ENCODE data around the gene OCIAD2.
A peak's percentile ranks its signal among the peaks of the same experiment; 100 is the strongest.
"Not testable (repeated sequence)": the region's sequence is repeated elsewhere in the genome, so short reads cannot be mapped to it uniquely, and the experiment has no call there.

OCIAD2 gene

GRCh38 chr4:48906206-48907173 is at the start of gene OCIAD2:
TSS of gene OCIAD2 (minus strand) at chr4:48906774. CDS start at chr4:48904549, 2,225 bp downstream.
- peak; percentile 66 for DNase-seq

DNA sequence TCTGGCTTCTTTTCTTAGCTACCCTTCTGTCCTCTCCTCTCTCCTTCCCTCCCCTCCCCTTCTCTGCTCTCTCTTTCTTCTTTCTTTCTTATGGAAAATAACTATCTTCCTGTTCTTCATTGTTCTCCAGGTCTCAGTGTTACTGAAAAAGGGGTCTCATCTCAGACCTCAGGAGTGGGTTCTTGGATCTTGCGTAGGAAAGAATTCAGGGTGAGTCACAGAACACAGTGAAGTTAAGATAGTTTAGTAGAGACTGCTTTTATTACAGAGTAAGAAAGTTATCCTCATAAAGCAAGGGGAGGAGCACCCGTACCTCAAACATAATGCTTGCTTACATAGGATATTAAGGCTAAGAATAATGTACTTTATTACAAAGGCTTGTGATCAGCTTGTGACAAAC is 47.7 kb upstream of the OCIAD2 start:
- DNase-seq, result no peak

GRCh38 chr4:48949518-48950219 is 43.1 kb upstream of the OCIAD2 start:
- no peak for DNase-seq

DNA sequence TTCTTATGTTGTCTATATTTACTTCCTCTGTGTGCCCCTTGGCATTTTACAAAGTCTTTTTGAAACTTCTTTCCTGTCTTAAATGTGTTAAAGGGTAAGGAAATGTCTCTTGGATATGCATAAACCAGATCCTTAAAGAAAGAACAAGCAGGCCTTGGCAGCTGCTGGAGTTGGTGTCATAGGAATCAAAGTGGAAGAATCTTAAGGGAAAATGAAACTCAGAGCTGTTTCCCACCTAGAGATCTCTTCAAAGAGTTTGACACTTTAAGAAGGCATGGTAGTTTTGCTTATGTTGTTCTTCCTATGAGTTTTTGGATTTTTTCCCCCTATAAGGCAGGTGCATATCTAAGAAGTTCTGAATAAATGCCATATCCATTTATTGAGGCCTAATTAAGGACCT is 42.5 kb upstream of the OCIAD2 start:
- DNase-seq, result no peak

GRCh38 chr4:48947731-48948130 is 41.2 kb upstream of the OCIAD2 start:
- no peak for DNase-seq

DNA sequence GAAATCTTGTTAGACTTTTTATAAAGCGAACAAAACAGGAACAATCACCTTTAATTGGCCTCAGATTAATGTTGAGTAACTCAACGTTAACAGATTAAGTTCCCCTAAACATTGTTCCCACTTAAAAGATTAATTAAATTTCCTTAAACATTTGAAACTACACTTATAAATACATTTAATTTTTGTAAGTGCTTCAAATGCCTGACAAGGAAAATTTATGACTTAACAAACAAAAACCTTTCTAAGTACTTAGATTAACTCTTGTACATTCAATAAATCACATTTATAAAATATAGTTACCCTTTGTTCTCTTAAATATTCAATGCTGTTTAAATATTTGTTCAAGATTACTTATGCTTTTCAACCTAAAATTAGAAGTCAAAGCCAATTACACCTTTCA is 39.4 kb upstream of the OCIAD2 start:
- DNase-seq, result no peak

DNA sequence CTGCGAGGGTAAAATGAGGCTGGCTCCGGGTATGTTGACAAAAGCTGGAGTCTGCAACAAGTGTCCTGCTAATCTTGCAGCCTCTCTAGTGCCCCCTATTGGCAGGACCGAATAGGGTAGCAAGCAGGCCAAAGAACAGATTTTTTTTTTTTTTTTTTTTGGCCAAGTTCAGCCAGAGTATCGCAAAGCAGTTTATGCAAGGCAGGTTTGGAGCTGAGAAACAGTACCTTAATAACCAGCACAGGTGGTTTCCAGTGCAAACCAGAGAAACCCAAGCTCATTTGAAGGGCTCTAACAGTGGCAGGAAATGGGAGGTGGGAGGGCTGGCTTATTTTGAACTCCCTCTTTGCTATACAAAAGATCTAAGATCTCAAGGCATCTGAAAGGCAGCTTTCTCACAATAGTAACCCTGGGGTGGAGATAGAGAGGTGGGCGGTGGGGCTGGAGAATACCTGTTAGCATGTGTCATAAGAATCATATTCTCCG is 38.2 kb upstream of the OCIAD2 start:
- DNase-seq, result no peak

GRCh38 chr4:48944252-48944651 is 37.7 kb upstream of the OCIAD2 start:
- no peak for DNase-seq

- DNase-seq, result no peak
These were observed 36.8 kb upstream of the OCIAD2 start for GRCh38 chr4:48943387-48943786.

DNA sequence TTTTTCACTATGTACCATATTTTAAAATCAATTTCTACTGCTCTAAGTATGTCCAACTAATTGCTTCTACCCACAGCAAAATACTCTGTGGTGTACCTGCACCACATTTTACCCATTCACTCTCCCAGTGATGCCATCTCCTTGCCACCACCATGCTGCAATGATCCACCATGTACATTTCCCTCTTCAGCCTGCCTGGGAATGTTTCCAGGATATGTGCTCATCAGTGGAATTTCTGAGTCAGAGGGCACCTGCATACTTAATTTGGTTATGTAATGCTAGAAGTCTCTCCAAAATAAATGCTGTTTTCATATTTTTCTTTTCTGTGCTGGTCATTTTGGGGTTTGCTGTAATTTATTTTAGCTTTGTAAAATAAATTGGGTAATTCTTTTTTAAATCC is 33.2 kb upstream of the OCIAD2 start:
- DNase-seq, result no peak

DNA sequence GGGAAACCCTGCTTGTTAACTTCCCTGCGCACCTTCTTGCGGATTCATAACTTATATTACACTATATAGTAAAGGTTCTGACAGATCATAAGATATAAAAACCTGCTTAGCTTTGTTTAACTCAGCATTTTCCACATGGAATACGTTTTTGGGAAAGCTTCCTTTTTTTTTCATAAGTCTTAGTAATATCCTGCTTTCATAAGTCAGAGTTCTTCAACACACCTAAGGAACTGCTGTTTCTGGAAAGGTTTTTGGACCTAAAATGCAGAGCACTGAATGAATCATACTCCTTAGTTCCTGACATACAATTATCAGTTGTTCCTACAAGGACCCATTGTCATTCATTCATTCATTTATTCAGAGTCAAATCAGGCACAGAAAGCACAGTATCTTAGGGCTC is 32.3 kb upstream of the OCIAD2 start:
- no peak for DNase-seq

- no peak for DNase-seq
These were observed 30.5 kb upstream of the OCIAD2 start for GRCh38 chr4:48937033-48937432.

DNA sequence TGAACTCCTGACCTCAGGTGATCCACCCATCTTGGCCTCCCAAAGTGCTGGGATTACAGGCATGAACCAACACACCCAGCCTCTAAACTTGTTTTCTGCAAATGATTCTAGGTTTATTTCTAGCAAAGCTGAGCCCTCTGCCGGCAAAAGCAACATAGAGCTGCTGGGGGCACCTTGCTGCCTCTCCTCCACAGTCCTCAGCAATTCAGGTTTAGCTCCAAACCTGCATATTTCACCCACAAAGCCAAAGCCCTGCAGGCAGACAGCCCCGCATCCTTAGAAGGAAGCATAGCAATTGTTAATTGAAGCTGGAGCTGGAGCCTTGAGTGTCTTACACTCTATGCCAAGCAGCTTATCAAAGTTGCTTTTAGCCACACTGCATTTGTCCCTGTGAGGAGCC is 24.9 kb upstream of the OCIAD2 start:
- DNase-seq, result no peak

GRCh38 chr4:48930654-48931053 is 24.1 kb upstream of the OCIAD2 start:
- DNase-seq, result no peak

- no peak for DNase-seq
These were observed 17.8 kb upstream of the OCIAD2 start for GRCh38 chr4:48924416-48924815.

DNA sequence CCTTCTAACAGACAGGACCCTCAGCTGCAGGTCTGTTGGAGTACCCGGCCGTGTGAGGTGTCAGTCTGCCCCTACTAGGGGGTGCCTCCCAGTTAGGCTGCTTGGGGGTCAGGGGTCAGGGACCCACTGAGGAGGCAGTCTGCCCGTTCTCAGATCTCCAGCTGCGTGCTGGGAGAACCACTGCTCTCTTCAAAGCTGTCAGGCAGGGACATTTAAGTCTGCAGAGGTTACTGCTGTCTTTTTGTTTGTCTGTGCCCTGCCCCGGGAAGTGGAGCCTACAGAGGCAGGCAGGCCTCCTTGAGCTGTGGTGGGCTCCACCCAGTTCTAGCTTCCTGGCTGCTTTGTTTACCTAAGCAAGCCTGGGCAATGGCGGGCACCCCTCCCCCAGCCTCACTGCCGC is 16.5 kb upstream of the OCIAD2 start:
- DNase-seq, result not testable (repeated sequence)

- DNase-seq, result no peak
These were observed 7.7 kb upstream of the OCIAD2 start for GRCh38 chr4:48914311-48914710.

- no peak for DNase-seq
These were observed 6.8 kb upstream of the OCIAD2 start for GRCh38 chr4:48913346-48913745.

DNA sequence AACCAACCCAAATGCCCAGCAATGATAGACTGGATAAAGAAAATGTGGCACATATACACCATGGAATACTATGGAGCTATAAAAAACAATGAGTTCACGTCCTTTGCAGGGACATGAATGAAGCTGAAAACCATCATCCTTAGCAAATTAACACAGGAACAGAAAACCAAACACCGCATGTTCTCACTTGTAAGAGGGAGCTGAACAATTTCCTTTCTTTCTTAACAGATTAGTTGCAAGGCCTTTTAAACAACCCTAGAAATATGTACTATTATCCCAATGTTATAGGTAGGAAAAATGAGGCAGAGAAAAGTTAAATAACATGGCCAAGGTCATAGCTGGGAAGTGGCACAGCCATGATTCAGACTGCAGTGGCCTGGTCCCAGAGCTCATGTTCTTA is 5.8 kb upstream of the OCIAD2 start:
- no peak for DNase-seq

GRCh38 chr4:48910511-48910910 is 3.9 kb upstream of the OCIAD2 start:
- DNase-seq, result no peak

DNA sequence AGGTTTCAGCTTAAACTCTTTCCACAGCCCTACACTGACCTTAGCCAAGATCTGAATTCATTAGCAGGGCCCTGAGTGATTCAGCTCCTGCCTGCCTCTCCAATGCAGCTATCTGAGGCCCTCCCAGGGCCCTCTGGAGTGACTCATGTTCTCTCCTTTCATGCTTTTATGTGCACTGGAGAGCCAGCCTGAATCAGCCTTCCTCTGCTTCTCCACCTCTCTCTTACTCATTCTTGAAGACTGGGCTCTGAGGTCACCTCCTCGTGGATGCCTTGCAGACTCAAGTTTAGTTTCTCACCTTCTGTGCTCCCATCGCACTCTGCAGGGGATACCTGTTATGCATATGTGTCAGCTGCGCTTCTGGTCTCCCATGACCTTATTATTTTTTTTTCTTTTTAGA is 3.1 kb upstream of the OCIAD2 start:
- no peak for DNase-seq

DNA sequence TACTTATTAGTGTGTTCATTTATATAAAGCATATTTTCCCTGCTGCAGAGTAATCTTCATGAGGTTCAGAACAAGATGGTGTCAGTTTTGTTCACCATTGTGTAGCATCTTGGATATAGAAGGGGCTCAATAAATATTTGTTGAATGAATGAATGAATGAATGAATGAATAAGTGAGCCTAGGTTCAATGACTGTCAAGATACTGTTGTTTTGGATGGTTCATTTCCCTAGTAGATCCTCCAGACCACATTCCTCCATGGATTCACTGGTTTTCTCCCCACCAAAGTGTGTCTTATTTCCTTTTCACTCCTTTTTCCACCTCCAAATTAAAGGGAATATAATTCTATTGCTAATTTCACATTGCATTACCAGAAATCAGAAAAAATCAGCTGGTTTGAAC is 2.1 kb upstream of the OCIAD2 start:
- no peak for DNase-seq

GRCh38 chr4:48907706-48908477 is 1.3 kb upstream of the OCIAD2 start:
- no peak for DNase-seq

Data from NCI-H2171 (cell line).